Hair follicle dermal papilla cell (primary cell): Measurements from ENCODE around the gene DAZL. TPM values are rescaled to one million over a fixed set of nuclear protein-coding genes. Genes with fewer than 3 reads are reported as not detected.

Experiments
- total RNA-seq: library from RNA; depleted of rRNA; stranded (reverse); fragments of >200 nt; gene quantifications from 2 replicates; pipeline ENCODE4 v1.2.3, GENCODE V29; 2012

DAZL gene, protein sequence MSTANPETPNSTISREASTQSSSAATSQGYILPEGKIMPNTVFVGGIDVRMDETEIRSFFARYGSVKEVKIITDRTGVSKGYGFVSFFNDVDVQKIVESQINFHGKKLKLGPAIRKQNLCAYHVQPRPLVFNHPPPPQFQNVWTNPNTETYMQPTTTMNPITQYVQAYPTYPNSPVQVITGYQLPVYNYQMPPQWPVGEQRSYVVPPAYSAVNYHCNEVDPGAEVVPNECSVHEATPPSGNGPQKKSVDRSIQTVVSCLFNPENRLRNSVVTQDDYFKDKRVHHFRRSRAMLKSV
- total RNA-seq: under 0.01 and 0.16 TPM in 2 replicates

DNA sequence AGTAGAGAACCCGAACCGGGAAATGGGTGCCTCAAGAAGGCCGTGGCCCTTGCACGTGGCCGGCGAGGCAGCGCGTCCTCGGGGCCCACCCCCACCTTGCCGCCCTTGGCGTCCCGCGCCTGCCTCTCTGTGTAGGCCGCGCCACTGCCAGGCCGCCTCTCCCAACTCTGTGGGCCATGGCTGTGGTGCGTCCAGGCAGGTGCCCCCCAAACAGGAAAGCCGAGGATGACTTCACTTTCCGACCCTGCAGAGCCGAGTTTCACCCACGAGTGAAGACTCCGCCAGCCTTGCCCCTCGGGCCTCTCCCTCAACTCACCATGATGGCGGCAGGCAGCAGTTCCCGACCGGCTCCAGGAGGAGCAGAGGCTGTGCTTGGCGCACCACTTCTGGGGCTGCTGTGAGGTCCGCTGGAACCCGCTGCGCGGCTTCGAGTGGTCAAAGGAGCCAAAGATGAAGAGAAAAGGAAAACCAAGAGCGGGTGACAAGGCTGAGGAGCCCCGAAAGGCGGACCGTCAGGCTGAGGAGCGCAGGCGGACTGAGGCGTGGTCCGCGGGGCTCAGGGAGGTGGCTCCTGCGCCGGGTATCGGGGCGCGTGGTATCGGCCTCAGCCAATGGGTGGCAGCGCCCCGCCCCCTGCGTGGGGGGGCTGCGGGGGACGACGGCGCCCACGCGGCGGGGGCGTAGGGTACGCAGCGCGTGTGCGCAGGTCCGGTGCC, at the start of gene DAZL:
Gene DAZL (minus strand): TSS at position 537 of the 716 bp plus-strand sequence. CDS start 218 bp downstream, at position 319.

Other genes starting within 250 kb of the DAZL start
- gene RFTN1, start 91.7 kb downstream of the DAZL start, total RNA-seq: 116 and 126 TPM in 2 replicates